ENCODE measurements around the gene USPL1. TPM values are rescaled to one million over a fixed set of nuclear protein-coding genes. Genes with fewer than 3 reads are reported as not detected.

The USPL1 gene
- total RNA-seq, 1 experiment from 2014 or later: 23.4 TPM

- no peak for TF ChIP-seq CTCF (IDR thresholded peaks at IDR 0.05; ENCODE audit: insufficient read depth in 1 of 2, low read depth in 1 of 2, low read length in 1 of 2, severe bottlenecking in 1 of 2, unreplicated experiment in 1 of 2)
- 0 out of 2 replicates have a peak, but pooled peaks cover 8% of the 10 kb centered on the region for H3K4me1 ChIP-seq
- no peaks in the 10 kb centered on the region for H3K9me3 ChIP-seq
- intact Hi-C loops (cut with micrococcal nuclease; ENCODE audit: unreplicated experiment): no loop called here
- no peak overlapping the region for H3K4me3 ChIP-seq (ENCODE audit: low read depth, low read length)
- no peak for DNase-seq
- H3K27me3 Mint-ChIP-seq (ENCODE audit: insufficient read depth, unreplicated experiment): no peaks in the 10 kb centered on the region
- H3K9me3 Mint-ChIP-seq (ENCODE audit: unreplicated experiment): no peaks in the 10 kb centered on the region
- no TSS peak for BruUV-seq (replicated peaks)
- ChIA-PET CTCF (no interaction called here), POLR2A (no interaction called here)
- peaks cover 36% of the 10 kb centered on the region for H3K36me3 Mint-ChIP-seq (ENCODE audit: insufficient read depth, unreplicated experiment)
- no peak overlapping the region for H3K27ac Mint-ChIP-seq (ENCODE audit: unreplicated experiment)
- no peaks in the 10 kb centered on the region for H3K27me3 ChIP-seq (replicated peaks; ENCODE audit: control insufficient read depth, insufficient read depth, low read length)
- no peaks in the 10 kb centered on the region for H3K4me1 Mint-ChIP-seq (ENCODE audit: low read depth, unreplicated experiment)
- no peaks in the 10 kb centered on the region for H3K36me3 ChIP-seq (ENCODE audit: control insufficient read depth, insufficient read depth, low read length)
- H3K4me3 Mint-ChIP-seq (ENCODE audit: unreplicated experiment): no peak overlapping the region
Observed at GRCh38 chr13:30623392-30623791, 5.7 kb downstream of the USPL1 start.

- intact Hi-C loops (cut with micrococcal nuclease; ENCODE audit: unreplicated experiment): no loop called here
- no peak for TF ChIP-seq CTCF (IDR thresholded peaks at IDR 0.05; ENCODE audit: insufficient read depth in 1 of 2, low read depth in 1 of 2, low read length in 1 of 2, severe bottlenecking in 1 of 2, unreplicated experiment in 1 of 2)
- Mint-ChIP-seq H3K36me3 (ENCODE audit: insufficient read depth, unreplicated experiment) (peaks cover 48% of the 10 kb centered on the region), H3K4me3 (ENCODE audit: unreplicated experiment) (no peak overlapping the region), H3K9me3 (ENCODE audit: unreplicated experiment) (no peaks in the 10 kb centered on the region), H3K4me1 (ENCODE audit: low read depth, unreplicated experiment) (no peaks in the 10 kb centered on the region), H3K27ac (ENCODE audit: unreplicated experiment) (peak overlapping the region; percentile 21), H3K27me3 (ENCODE audit: insufficient read depth, unreplicated experiment) (no peaks in the 10 kb centered on the region)
- peaks cover 2% of the 10 kb centered on the region; the same call in 1 of the 2 replicates for H3K36me3 ChIP-seq (ENCODE audit: control insufficient read depth, insufficient read depth, low read length)
- no peak for DNase-seq
- POLR2A ChIA-PET: no interaction called here
- H3K27me3 ChIP-seq (replicated peaks; ENCODE audit: control insufficient read depth, insufficient read depth, low read length): no peaks in the 10 kb centered on the region
- CTCF ChIA-PET: interaction anchor here (0.7 kb wide), 1 partner anchor 422 kb away, joined by 5 read pairs; no protein-coding TSS in a partner anchor
- H3K9me3 ChIP-seq: no peaks in the 10 kb centered on the region
- BruUV-seq (replicated peaks): no TSS peak
- H3K4me3 ChIP-seq (ENCODE audit: low read depth, low read length): no peak overlapping the region
- 0 out of 2 replicates have a peak, but pooled peaks cover 3% of the 10 kb centered on the region for H3K4me1 ChIP-seq
Observed at GRCh38 chr13:30624630-30625029, 6.9 kb downstream of the USPL1 start.

GRCh38 chr13:30629527-30629926 lies 11.8 kb downstream of the USPL1 start:
- Mint-ChIP-seq H3K36me3 (ENCODE audit: insufficient read depth, unreplicated experiment) (peaks cover 75% of the 10 kb centered on the region), H3K4me3 (ENCODE audit: unreplicated experiment) (no peak overlapping the region), H3K9me3 (ENCODE audit: unreplicated experiment) (no peaks in the 10 kb centered on the region), H3K27me3 (ENCODE audit: insufficient read depth, unreplicated experiment) (no peaks in the 10 kb centered on the region), H3K27ac (ENCODE audit: unreplicated experiment) (no peak overlapping the region), H3K4me1 (ENCODE audit: low read depth, unreplicated experiment) (no peaks in the 10 kb centered on the region)
- Histone ChIP-seq H3K9me3 (no peaks in the 10 kb centered on the region), H3K27me3 (replicated peaks; ENCODE audit: control insufficient read depth, insufficient read depth, low read length) (no peaks in the 10 kb centered on the region), H3K4me1 (no peaks in the 10 kb centered on the region; the same call in 1 of the 2 replicates), H3K4me3 (ENCODE audit: low read depth, low read length) (no peak overlapping the region), H3K36me3 (ENCODE audit: control insufficient read depth, insufficient read depth, low read length) (peaks cover 4% of the 10 kb centered on the region)
- no peak for DNase-seq
- BruUV-seq (replicated peaks): no TSS peak
- POLR2A ChIA-PET: no interaction called here
- no peak for TF ChIP-seq CTCF (IDR thresholded peaks at IDR 0.05; ENCODE audit: insufficient read depth in 1 of 2, low read depth in 1 of 2, low read length in 1 of 2, severe bottlenecking in 1 of 2, unreplicated experiment in 1 of 2)
- CTCF ChIA-PET: no interaction called here
- intact Hi-C loops (cut with micrococcal nuclease; ENCODE audit: unreplicated experiment): no loop called here

All from Caco-2 (cell line).